ENCODE measurements around the gene IMPA2.
"Not testable (repeated sequence)": the region's sequence is repeated elsewhere in the genome, so short reads cannot be mapped to it uniquely, and the experiment has no call there.

IMPA2 gene

GRCh38 chr18:12056034-12056883 is 75.0 kb downstream of the IMPA2 start:
- no peak for DNase-seq

GRCh38 chr18:12056884-12057402 is 75.6 kb downstream of the IMPA2 start:
- no peak for DNase-seq

GRCh38 chr18:12057419-12058039 is 76.2 kb downstream of the IMPA2 start:
- no peak for DNase-seq

GRCh38 chr18:12059334-12060181 is 78.3 kb downstream of the IMPA2 start:
- DNase-seq: no peak

- DNase-seq: no peak
Observed at GRCh38 chr18:12060182-12060870, 79.0 kb downstream of the IMPA2 start.

GRCh38 chr18:12061685-12062084 is 80.4 kb downstream of the IMPA2 start:
- DNase-seq: no peak

GRCh38 chr18:12062974-12063373 is 81.7 kb downstream of the IMPA2 start:
- DNase-seq: no peak

GRCh38 chr18:12064086-12064763 is 82.9 kb downstream of the IMPA2 start:
- DNase-seq: no peak

- DNase-seq: no peak
Observed at GRCh38 chr18:12065397-12065796, 84.1 kb downstream of the IMPA2 start.

- DNase-seq: no peak
Observed at GRCh38 chr18:12066910-12067511, 85.7 kb downstream of the IMPA2 start.

GRCh38 chr18:12067671-12068070 is 86.4 kb downstream of the IMPA2 start:
- no peak for DNase-seq

- DNase-seq: not testable (repeated sequence)
Observed at GRCh38 chr18:12068316-12068949, 87.1 kb downstream of the IMPA2 start.

- DNase-seq: no peak
Observed at GRCh38 chr18:12068950-12069320, 87.6 kb downstream of the IMPA2 start.

- not testable (repeated sequence) for DNase-seq
Observed at GRCh38 chr18:12071066-12071465, 89.8 kb downstream of the IMPA2 start.

- no peak for DNase-seq
Observed at GRCh38 chr18:12072996-12073395, 91.7 kb downstream of the IMPA2 start.

GRCh38 chr18:12074736-12075135 is 93.4 kb downstream of the IMPA2 start:
- DNase-seq: no peak

- no peak for DNase-seq
Observed at GRCh38 chr18:12076424-12077140, 95.3 kb downstream of the IMPA2 start.

GRCh38 chr18:12077994-12078393 is 96.7 kb downstream of the IMPA2 start:
- not testable (repeated sequence) for DNase-seq

- no peak for DNase-seq
Observed at GRCh38 chr18:12079491-12080237, 98.4 kb downstream of the IMPA2 start.

Data from KG1 (cell line).